Measurements from ENCODE around the gene UGT3A2. TPM values are rescaled to one million over a fixed set of nuclear protein-coding genes. Genes with fewer than 3 reads are reported as not detected.

UGT3A2 gene
- 0.18 and 0.27 TPM in 2 replicates for total RNA-seq

DNA sequence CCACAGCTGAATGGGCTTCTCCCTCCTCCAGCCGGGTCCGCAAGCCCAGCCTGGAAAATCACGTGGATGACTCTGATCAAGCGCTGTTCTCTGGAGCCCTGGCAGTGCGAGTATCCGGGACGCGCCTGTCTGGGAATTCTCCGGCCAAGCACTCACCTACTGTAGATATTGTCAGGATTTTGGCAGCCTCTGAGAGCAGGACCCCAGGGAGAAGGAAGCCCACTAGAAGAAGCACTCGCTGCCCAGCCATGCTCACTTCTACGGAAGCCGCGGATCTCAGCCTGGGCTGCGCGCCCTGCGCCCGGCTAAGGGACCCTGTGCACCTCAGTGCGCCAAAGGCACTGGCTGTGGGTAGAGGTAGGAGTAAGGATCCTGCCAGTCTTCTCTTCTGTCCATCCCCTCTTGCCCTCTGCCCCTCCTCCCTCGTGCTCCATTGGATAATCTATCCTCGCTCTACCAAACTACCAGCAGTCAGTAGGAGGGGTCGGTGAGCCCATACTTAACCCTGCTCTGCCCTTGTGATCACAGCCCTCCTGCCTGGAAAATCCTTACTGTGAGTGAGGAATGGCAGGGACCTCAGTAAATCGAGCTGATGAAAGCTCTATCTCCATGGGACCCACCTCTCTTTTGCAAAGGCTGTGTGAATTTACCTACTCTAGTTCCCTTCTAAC lies at the start of gene UGT3A2:
TSS of gene UGT3A2 (minus strand) at position 343 of the 671 bp plus-strand sequence. CDS start at position 250, 93 bp downstream.
- intact Hi-C loops (cut with micrococcal nuclease), result no loop called here

- intact Hi-C loops (cut with micrococcal nuclease), result no loop called here
Observed at GRCh38 chr5:36111238-36111637, 44.6 kb upstream of the UGT3A2 start.

- intact Hi-C loops (cut with micrococcal nuclease), result no loop called here
Observed at GRCh38 chr5:36108758-36109460, 42.2 kb upstream of the UGT3A2 start.

- intact Hi-C loops (cut with micrococcal nuclease), result no loop called here
Observed at GRCh38 chr5:36105819-36106218, 39.1 kb upstream of the UGT3A2 start.

DNA sequence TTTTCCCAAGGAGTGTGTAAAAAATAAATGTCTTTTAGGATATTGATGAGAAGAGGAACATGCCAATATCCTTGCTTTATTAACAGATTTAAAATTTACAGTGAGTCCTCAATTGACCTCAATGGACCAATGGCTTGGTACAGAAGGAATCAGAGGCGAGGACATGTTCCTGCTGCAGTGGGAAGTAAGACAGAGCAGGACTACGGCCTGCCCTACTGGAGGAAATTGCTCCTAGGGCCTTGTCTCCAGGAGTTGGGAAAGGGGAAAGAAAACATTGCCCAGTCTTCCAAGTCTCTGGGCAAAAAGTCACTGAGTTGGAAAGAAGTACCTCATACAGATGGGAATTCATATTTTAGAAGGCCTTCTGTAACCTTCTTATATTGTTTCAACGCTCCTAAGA lies 33.1 kb upstream of the UGT3A2 start:
- intact Hi-C loops (cut with micrococcal nuclease), result no loop called here

DNA sequence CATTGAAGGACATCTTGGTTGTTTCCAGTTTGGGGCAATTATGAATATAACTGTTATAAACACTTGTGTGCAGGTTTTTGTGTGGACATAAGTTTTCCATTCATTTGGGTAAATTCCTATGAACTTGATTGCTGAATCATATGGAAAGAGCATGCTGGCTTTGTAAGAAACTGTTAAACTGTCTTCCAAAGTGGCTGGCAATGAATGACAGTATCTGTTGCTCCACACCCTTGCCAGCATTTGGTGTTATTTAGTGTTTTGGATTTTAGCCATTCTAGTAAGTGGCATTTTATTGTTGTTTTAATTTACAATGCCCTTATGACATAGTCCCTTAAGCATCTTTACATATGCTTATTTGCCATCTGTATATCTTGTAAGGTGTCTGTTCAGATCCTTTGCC lies 29.8 kb upstream of the UGT3A2 start:
- intact Hi-C loops (cut with micrococcal nuclease), result no loop called here

- intact Hi-C loops (cut with micrococcal nuclease), result no loop called here
Observed at GRCh38 chr5:36089989-36090388, 23.3 kb upstream of the UGT3A2 start.

GRCh38 chr5:36079200-36079781 lies 12.6 kb upstream of the UGT3A2 start:
- intact Hi-C loops (cut with micrococcal nuclease), result loop anchor here (1.0 to 10.0 kb wide), 6 partner anchors 72 to 616 kb away; partner anchors contain the start of genes LMBRD2 and NADK2

- intact Hi-C loops (cut with micrococcal nuclease), result loop anchor here (2.0 to 10.0 kb wide), 4 partner anchors 72 to 616 kb away; partner anchors contain the start of genes LMBRD2 and NADK2
Observed at GRCh38 chr5:36078430-36078829, 11.7 kb upstream of the UGT3A2 start.

GRCh38 chr5:36073595-36074216 lies 7.0 kb upstream of the UGT3A2 start:
- intact Hi-C loops (cut with micrococcal nuclease), result loop anchor here (10.0 kb wide), 2 partner anchors 341 to 621 kb away; no protein-coding TSS in a partner anchor

DNA sequence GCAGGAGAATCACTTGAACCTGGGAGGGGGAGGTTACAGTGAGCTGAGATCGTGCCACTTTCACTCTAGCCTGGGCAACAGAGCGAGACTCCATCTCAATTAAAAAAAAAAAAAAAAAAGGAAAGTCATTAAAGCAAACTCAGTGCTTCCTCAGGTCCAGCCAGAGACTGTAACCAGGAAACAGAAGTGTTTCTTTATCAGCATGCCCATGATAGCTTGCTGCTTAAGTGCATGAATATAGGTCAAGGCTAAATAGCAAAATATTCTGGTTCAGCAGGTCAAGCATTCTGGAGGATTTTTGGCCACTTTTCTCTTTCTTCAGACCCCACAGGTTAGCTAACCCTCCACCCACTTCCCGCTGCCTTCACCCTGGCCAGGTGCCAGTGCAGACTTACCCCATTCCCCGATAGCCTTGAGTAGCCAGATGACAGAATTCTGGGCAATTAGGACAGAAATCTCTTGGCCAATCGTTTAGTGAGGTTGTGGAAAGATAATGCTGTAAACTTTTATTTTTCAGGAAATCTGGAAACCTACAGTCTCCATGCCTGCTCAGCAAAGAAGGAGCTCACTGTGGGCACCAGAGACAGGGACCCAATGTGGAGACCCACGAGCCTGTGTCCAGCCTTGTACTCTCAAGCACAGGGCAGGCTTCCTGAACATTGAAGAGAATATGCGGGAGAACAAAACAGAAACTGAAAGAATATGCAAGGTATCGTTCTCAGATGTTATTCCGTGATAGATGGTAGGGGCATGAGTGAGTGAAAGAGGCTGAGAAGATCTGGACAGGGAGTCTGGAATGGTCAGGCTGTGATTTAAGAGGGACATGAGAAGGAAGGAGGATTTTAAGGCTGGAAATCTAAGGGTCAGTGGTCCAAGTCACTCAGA lies 4.2 kb upstream of the UGT3A2 start:
- intact Hi-C loops (cut with micrococcal nuclease), result loop anchor here (10.0 kb wide), 2 partner anchors 344 to 624 kb away; no protein-coding TSS in a partner anchor

DNA sequence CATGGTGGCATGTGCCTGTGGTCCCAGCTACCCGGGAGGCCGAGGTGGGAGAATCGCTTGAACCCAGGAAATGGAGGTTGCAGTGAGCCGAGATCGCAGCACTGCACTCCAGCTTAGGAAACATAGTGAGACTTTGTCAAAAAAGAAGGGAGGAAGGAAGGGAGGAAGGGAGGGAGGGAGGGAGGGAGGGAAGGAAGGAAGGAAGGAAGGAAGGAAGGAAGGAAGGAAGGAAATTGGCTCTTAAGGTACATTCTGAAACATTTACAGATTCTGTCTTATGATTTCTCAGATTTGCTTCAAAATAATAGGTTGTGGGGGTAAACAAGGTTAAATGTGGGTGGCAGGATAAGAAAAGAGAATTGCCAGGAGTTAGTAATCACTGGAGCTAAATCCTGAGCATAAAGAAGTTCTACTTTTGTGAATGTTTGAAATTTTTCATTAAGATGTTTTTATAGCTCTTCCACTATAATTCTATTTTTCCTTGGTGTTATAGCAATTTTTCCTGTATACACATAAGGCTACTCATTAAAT lies 2.1 kb upstream of the UGT3A2 start:
- intact Hi-C loops (cut with micrococcal nuclease), result no loop called here

- intact Hi-C loops (cut with micrococcal nuclease), result no loop called here
Observed at GRCh38 chr5:36066001-36066539, 612 bp downstream of the UGT3A2 start.

DNA sequence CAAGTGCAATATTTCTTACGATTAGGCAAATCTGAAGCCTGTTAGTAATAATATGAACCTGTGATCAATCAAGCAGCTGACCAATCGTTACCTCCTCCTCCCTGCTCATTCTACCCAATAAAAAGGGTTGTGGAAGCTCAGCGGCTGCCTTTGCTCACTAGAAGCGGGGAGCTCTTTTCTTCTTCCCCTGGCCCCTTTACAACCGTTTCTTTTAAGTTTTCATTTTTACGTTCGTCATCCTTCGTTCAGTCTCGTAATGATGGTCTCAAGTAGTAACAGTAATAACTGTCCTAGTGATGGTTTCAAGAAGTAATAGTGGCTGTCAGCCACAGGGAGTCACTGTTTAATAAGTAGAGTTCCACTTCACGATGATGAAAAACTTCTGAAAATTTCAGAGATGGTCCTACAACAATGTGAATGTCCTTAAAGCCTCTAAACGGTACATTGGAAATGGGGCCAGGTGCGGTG lies 6.2 kb downstream of the UGT3A2 start:
- intact Hi-C loops (cut with micrococcal nuclease), result no loop called here

GRCh38 chr5:36059571-36060419 lies 6.9 kb downstream of the UGT3A2 start:
- intact Hi-C loops (cut with micrococcal nuclease), result no loop called here

GRCh38 chr5:36058776-36059175 lies 7.9 kb downstream of the UGT3A2 start:
- intact Hi-C loops (cut with micrococcal nuclease), result no loop called here

DNA sequence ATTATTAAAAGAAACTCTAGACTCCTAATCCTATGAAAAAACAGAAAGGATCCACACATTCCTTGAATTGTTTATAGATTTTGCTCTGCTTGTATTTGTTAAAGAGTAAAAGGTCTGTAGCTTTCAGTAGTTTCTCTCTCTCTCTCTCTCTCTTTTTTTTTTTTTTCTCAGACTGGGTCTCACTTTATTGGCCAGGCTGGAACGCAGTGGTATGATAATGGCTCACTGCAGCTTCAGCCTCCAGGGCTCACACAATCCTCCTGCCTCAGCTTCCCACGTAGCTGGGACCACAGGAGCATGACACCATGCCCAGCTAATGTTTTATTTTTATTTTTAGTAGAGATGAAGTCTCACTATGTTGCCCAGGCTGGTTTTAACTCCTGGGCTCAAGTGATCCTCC lies 9.3 kb downstream of the UGT3A2 start:
- intact Hi-C loops (cut with micrococcal nuclease), result no loop called here

GRCh38 chr5:36056422-36056821 lies 10.3 kb downstream of the UGT3A2 start:
- intact Hi-C loops (cut with micrococcal nuclease), result no loop called here

DNA sequence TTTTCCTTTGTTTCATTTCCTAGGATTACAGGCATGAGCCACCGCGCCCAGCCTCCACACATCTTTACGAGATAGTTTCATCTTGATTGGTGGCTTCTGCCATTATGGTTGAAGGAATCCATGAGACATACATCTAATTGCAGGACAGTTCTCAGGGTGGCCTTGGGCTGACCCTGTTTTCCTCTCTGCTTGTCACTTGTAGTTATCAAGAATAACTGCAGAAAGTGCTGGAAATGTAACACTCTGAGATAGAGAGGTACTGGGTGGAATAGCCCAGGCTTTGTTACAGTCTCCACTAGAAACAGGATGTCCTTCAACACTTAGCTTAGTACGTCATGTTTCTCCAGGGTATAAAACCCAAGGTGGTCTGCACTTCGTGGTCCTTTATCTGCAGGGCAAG lies 10.7 kb downstream of the UGT3A2 start:
- intact Hi-C loops (cut with micrococcal nuclease), result no loop called here

All from T-helper 2 cell treated with Interferon-gamma antibody and Interleukin-4, amounts not matched to agents 100 ng/mL and 5 ng/mL, for 36 hours (primary cell).